ENCODE data around the gene DGKG. TPM values are rescaled to one million over a fixed set of nuclear protein-coding genes. Genes with fewer than 3 reads are reported as not detected.

DGKG gene
- total and polyA plus RNA-seq, 3 donors from 2014 or later, result 0.68 to 1.2 (median 1.1) TPM

DNA sequence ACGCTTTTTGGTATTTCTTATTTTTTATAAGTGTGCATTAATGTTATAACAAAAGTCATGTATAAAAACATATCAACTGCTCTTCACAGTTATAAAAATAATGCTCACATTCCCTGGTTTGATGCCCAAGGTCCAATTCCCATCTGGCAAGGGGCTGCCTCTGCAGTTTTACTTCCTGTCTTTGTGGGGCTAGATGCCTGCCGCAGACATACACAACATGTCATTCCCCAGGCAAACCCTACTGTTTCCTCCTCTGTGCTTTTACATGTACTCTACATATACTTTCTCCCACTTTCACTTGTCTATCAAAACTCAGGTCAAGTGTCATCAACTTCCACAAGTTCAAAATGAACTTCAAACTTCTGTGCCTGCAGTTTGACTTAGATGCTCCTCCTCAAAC lies 192.7 kb downstream of the DGKG start:
- peaks cover 7% of the 10 kb centered on the region for H3K4me1 ChIP-seq
- H3K27ac ChIP-seq, result no peak overlapping the region
- no peaks in the 10 kb centered on the region for H3K9me3 ChIP-seq
- intact Hi-C loops (cut with DNase I; ENCODE audit: low total_unique reads), result no loop called here
- DNase-seq, result no peak
- 71 to 78% methylated on average over 2 of the region's 2 CpGs for WGBS, 2 donors
- no peak overlapping the region for H3K4me3 ChIP-seq
- no peak for TF ChIP-seq POLR2A (IDR thresholded peaks at IDR 0.05)
- TF ChIP-seq, protein P1, sequence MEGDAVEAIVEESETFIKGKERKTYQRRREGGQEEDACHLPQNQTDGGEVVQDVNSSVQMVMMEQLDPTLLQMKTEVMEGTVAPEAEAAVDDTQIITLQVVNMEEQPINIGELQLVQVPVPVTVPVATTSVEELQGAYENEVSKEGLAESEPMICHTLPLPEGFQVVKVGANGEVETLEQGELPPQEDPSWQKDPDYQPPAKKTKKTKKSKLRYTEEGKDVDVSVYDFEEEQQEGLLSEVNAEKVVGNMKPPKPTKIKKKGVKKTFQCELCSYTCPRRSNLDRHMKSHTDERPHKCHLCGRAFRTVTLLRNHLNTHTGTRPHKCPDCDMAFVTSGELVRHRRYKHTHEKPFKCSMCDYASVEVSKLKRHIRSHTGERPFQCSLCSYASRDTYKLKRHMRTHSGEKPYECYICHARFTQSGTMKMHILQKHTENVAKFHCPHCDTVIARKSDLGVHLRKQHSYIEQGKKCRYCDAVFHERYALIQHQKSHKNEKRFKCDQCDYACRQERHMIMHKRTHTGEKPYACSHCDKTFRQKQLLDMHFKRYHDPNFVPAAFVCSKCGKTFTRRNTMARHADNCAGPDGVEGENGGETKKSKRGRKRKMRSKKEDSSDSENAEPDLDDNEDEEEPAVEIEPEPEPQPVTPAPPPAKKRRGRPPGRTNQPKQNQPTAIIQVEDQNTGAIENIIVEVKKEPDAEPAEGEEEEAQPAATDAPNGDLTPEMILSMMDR (IDR thresholded peaks at IDR 0.05), result no peak
- H3K27me3 ChIP-seq, result no peaks in the 10 kb centered on the region
- H3K36me3 ChIP-seq (ENCODE audit: low read depth, missing control alignments), result no peaks in the 10 kb centered on the region

DNA sequence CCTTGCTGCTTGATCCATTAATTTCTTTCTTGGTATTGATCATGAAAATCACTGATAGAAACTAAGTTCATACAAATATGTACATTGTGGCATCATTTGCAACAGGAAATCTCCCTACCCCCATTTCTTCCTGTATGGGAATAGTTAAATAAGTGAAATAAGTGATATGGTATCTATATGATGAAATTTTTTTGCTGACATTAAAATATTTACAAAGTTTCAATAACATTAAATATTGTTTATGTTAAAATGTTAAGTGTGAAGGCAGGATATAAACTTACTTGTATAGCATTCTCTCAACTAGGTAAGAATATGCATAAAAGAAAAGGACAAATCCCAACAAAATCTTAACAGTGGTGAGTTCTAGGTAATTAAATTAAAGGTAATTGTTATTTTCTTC lies 193.1 kb downstream of the DGKG start:
- H3K4me1 ChIP-seq, result peaks cover 4% of the 10 kb centered on the region
- H3K27me3 ChIP-seq, result no peaks in the 10 kb centered on the region
- H3K4me3 ChIP-seq, result no peak overlapping the region
- H3K9me3 ChIP-seq, result no peaks in the 10 kb centered on the region
- TF ChIP-seq, protein P1 (IDR thresholded peaks at IDR 0.05), result no peak
- TF ChIP-seq POLR2A (IDR thresholded peaks at IDR 0.05), result no peak
- no peak overlapping the region for H3K27ac ChIP-seq
- H3K36me3 ChIP-seq (ENCODE audit: low read depth, missing control alignments), result no peaks in the 10 kb centered on the region
- no peak for DNase-seq
- intact Hi-C loops (cut with DNase I; ENCODE audit: low total_unique reads), result no loop called here

DNA sequence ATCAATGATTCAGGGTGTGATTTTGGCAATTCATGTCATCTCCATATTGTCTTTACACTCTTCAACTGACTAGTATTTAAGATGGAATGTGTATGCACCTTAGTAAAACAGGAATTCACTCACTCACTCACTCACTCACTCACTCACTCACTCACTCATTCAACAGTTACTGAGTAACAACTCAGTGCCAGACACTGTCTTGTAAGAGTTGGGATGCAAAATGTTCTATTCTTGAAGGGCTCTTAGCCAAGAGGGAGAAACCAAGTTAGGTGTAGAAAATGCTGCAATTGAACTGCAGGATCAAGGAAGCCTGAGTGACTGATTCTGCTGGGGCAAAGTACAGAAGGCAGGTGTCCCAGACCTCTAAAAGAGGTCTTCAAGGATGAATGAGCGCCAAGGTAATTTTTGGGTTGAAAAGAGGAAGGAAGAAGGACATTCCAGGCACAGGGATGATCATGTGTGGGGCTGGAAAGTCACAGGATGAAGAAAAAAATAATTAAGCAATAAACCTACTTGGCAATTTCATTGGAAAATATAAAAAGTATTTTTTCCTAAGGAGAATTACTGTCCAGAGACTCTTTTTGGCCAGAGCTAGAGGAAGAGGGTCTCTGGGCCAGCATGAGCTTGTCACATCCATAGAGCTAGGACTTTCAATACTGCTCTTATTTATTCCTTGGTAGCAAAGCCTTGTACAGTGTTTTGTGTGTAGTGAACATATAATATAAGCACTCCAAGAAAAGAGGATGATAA lies 194.2 kb downstream of the DGKG start:
- intact Hi-C loops (cut with DNase I; ENCODE audit: low total_unique reads), result no loop called here
- no peaks in the 10 kb centered on the region for H3K4me1 ChIP-seq

DNA sequence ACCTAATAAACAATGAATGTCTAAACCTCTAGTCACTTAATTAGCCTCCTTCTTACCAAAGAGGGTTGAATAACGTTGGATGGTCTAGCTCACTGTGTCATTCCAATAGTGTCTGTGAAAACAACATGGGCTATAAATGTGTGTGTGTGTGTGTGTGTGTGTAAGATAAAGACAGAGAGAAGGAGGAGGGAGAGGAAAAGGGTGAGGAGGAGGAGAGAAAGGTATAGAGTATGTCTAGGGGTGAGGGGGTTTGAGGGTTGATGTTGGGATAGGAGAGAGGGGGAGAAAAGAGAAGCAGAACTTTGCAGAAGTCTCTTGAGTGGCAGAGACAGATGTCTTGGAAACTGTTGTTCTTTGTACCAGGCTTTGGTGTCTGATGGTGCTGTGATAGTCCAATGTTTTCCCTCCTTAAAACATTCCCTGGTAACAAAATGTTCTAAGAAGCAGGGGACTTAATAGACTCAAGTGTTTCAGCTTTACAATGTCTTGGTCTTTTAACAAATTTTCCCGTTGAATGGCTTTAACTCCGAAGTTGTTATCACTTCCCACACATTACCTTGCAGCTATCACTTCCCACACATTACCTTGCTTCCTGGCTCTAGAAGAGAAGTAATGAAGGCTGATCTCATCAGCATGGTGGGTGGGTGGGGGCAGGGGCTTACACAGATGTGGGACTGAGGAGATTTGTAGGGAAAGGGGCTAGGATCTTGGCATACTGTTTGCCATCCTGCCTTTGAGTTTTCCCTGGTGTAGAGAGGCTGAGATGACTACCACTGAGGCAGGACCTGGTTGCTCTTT lies 195.3 kb downstream of the DGKG start:
- Histone ChIP-seq H3K4me3 (no peak overlapping the region), H3K27me3 (no peaks in the 10 kb centered on the region), H3K4me1 (no peaks in the 10 kb centered on the region), H3K9me3 (no peaks in the 10 kb centered on the region), H3K27ac (no peak overlapping the region), H3K36me3 (ENCODE audit: low read depth, missing control alignments) (no peaks in the 10 kb centered on the region)
- no peak for TF ChIP-seq POLR2A (IDR thresholded peaks at IDR 0.05)
- TF ChIP-seq, protein P1 (IDR thresholded peaks at IDR 0.05), result no peak
- WGBS, 2 donors, result 27 to 47% methylated on average over 3 of the region's 3 CpGs
- intact Hi-C loops (cut with DNase I; ENCODE audit: low total_unique reads), result no loop called here
- no peak for DNase-seq

More for the DNA sequence above, 194.2 kb downstream of the DGKG start:
- Histone ChIP-seq H3K27ac (no peak overlapping the region), H3K36me3 (ENCODE audit: low read depth, missing control alignments) (no peaks in the 10 kb centered on the region), H3K4me3 (no peak overlapping the region), H3K27me3 (no peaks in the 10 kb centered on the region), H3K9me3 (no peaks in the 10 kb centered on the region)
- TF ChIP-seq POLR2A (IDR thresholded peaks at IDR 0.05), result no peak
- TF ChIP-seq, protein P1 (IDR thresholded peaks at IDR 0.05), result no peak
- 68 to 73% methylated on average over 1 of the region's 1 CpG for WGBS, 2 donors
- DNase-seq, result no peak

Measured in testis (tissue), 3 donors.